ENCODE results near the gene NSD1.
A peak's percentile ranks its signal among the peaks of the same experiment; 100 is the strongest.

Gene NSD1

GRCh38 chr5:177133096-177133852, at the start of gene NSD1:
Gene NSD1, plus strand, starts transcription at chr5:177133773. Its CDS starts 1,331 bp downstream, at chr5:177135104.
- peak; percentile 95 for DNase-seq (ENCODE audit: low spot score)
- Mint-ChIP-seq H3K36me3 (ENCODE audit: low read depth) (peaks cover 31% of the 10 kb centered on the region), H3K4me3 (peak within 1 kb of the TSS; percentile 95), H3K4me1 (ENCODE audit: low read depth) (peaks cover 38% of the 10 kb centered on the region), H3K27me3 (ENCODE audit: low read depth) (no peaks in the 10 kb centered on the region), H3K9me3 (no peaks in the 10 kb centered on the region), H3K27ac (peak within 1 kb of the TSS; percentile 90)

GRCh38 chr5:177084175-177084574, 49.4 kb upstream of the NSD1 start:
- Mint-ChIP-seq H3K4me1 (ENCODE audit: low read depth) (peaks cover 6% of the 10 kb centered on the region), H3K36me3 (ENCODE audit: low read depth) (no peaks in the 10 kb centered on the region), H3K27me3 (ENCODE audit: low read depth) (peaks cover 33% of the 10 kb centered on the region), H3K9me3 (no peaks in the 10 kb centered on the region), H3K4me3 (no peak overlapping the region), H3K27ac (no peak overlapping the region)
- no peak for DNase-seq (ENCODE audit: low spot score)

- H3K27me3 Mint-ChIP-seq (ENCODE audit: low read depth), result peaks cover 36% of the 10 kb centered on the region
- H3K27ac Mint-ChIP-seq, result no peak overlapping the region
- H3K9me3 Mint-ChIP-seq, result no peaks in the 10 kb centered on the region
- H3K4me3 Mint-ChIP-seq, result peak overlapping the region; percentile 61
- DNase-seq (ENCODE audit: low spot score), result no peak
- peaks cover 6% of the 10 kb centered on the region for H3K4me1 Mint-ChIP-seq (ENCODE audit: low read depth)
- no peaks in the 10 kb centered on the region for H3K36me3 Mint-ChIP-seq (ENCODE audit: low read depth)
Observed at GRCh38 chr5:177085985-177086653, 47.5 kb upstream of the NSD1 start.

GRCh38 chr5:177086654-177087397, 46.7 kb upstream of the NSD1 start, which contains the start of gene FGFR4:
Gene FGFR4, plus strand, starts transcription at chr5:177086915. Its CDS starts 2,688 bp downstream, at chr5:177089603.
- Mint-ChIP-seq H3K36me3 (ENCODE audit: low read depth) (no peaks in the 10 kb centered on the region), H3K4me3 (peak within 1 kb of the TSS; percentile 61), H3K27ac (no peak within 1 kb of the TSS), H3K9me3 (no peaks in the 10 kb centered on the region), H3K27me3 (ENCODE audit: low read depth) (peaks cover 36% of the 10 kb centered on the region), H3K4me1 (ENCODE audit: low read depth) (peaks cover 6% of the 10 kb centered on the region)
- peak; percentile 59 for DNase-seq (ENCODE audit: low spot score)

GRCh38 chr5:177087398-177088005, 46.1 kb upstream of the NSD1 start:
- Mint-ChIP-seq H3K4me3 (no peak overlapping the region), H3K36me3 (ENCODE audit: low read depth) (no peaks in the 10 kb centered on the region), H3K27me3 (ENCODE audit: low read depth) (peaks cover 34% of the 10 kb centered on the region), H3K9me3 (no peaks in the 10 kb centered on the region), H3K27ac (no peak overlapping the region), H3K4me1 (ENCODE audit: low read depth) (peaks cover 6% of the 10 kb centered on the region)
- DNase-seq (ENCODE audit: low spot score), result no peak

GRCh38 chr5:177089127-177089526, 44.4 kb upstream of the NSD1 start:
- H3K27ac Mint-ChIP-seq, result no peak overlapping the region
- no peak overlapping the region for H3K4me3 Mint-ChIP-seq
- peaks cover 6% of the 10 kb centered on the region for H3K4me1 Mint-ChIP-seq (ENCODE audit: low read depth)
- no peaks in the 10 kb centered on the region for H3K36me3 Mint-ChIP-seq (ENCODE audit: low read depth)
- no peak for DNase-seq (ENCODE audit: low spot score)
- H3K27me3 Mint-ChIP-seq (ENCODE audit: low read depth), result peaks cover 25% of the 10 kb centered on the region
- no peaks in the 10 kb centered on the region for H3K9me3 Mint-ChIP-seq

GRCh38 chr5:177089825-177090641, 43.5 kb upstream of the NSD1 start:
- no peak for DNase-seq (ENCODE audit: low spot score)
- H3K4me3 Mint-ChIP-seq, result no peak overlapping the region
- H3K36me3 Mint-ChIP-seq (ENCODE audit: low read depth), result no peaks in the 10 kb centered on the region
- peaks cover 21% of the 10 kb centered on the region for H3K27me3 Mint-ChIP-seq (ENCODE audit: low read depth)
- peaks cover 6% of the 10 kb centered on the region for H3K4me1 Mint-ChIP-seq (ENCODE audit: low read depth)
- H3K9me3 Mint-ChIP-seq, result no peaks in the 10 kb centered on the region
- no peak overlapping the region for H3K27ac Mint-ChIP-seq

GRCh38 chr5:177090813-177091212, 42.8 kb upstream of the NSD1 start:
- Mint-ChIP-seq H3K4me3 (no peak overlapping the region), H3K4me1 (ENCODE audit: low read depth) (peaks cover 6% of the 10 kb centered on the region), H3K9me3 (no peaks in the 10 kb centered on the region), H3K27ac (no peak overlapping the region), H3K27me3 (ENCODE audit: low read depth) (peaks cover 19% of the 10 kb centered on the region), H3K36me3 (ENCODE audit: low read depth) (no peaks in the 10 kb centered on the region)
- no peak for DNase-seq (ENCODE audit: low spot score)

- Mint-ChIP-seq H3K36me3 (ENCODE audit: low read depth) (no peaks in the 10 kb centered on the region), H3K4me3 (no peak overlapping the region), H3K4me1 (ENCODE audit: low read depth) (peaks cover 2% of the 10 kb centered on the region), H3K27me3 (ENCODE audit: low read depth) (peaks cover 15% of the 10 kb centered on the region), H3K27ac (no peak overlapping the region), H3K9me3 (no peaks in the 10 kb centered on the region)
- DNase-seq (ENCODE audit: low spot score), result no peak
Observed at GRCh38 chr5:177091232-177091631, 42.3 kb upstream of the NSD1 start.

GRCh38 chr5:177092178-177093081, 41.1 kb upstream of the NSD1 start:
- H3K9me3 Mint-ChIP-seq, result no peaks in the 10 kb centered on the region
- no peak overlapping the region for H3K27ac Mint-ChIP-seq
- no peak for DNase-seq (ENCODE audit: low spot score)
- no peaks in the 10 kb centered on the region for H3K4me1 Mint-ChIP-seq (ENCODE audit: low read depth)
- H3K27me3 Mint-ChIP-seq (ENCODE audit: low read depth), result peaks cover 12% of the 10 kb centered on the region
- H3K36me3 Mint-ChIP-seq (ENCODE audit: low read depth), result no peaks in the 10 kb centered on the region
- no peak overlapping the region for H3K4me3 Mint-ChIP-seq

- Mint-ChIP-seq H3K27ac (no peak overlapping the region), H3K4me1 (ENCODE audit: low read depth) (no peaks in the 10 kb centered on the region), H3K4me3 (no peak overlapping the region), H3K36me3 (ENCODE audit: low read depth) (no peaks in the 10 kb centered on the region), H3K9me3 (no peaks in the 10 kb centered on the region), H3K27me3 (ENCODE audit: low read depth) (peaks cover 7% of the 10 kb centered on the region)
- no peak for DNase-seq (ENCODE audit: low spot score)
Observed at GRCh38 chr5:177093082-177093712, 40.4 kb upstream of the NSD1 start.

- Mint-ChIP-seq H3K4me1 (ENCODE audit: low read depth) (no peaks in the 10 kb centered on the region), H3K36me3 (ENCODE audit: low read depth) (no peaks in the 10 kb centered on the region), H3K9me3 (no peaks in the 10 kb centered on the region), H3K27ac (no peak overlapping the region), H3K4me3 (no peak overlapping the region), H3K27me3 (ENCODE audit: low read depth) (peaks cover 3% of the 10 kb centered on the region)
- no peak for DNase-seq (ENCODE audit: low spot score)
Observed at GRCh38 chr5:177093803-177094202, 39.8 kb upstream of the NSD1 start.

Data from T-helper 2 cell treated with Interferon-gamma antibody and Interleukin-4, amounts not matched to agents 5 μg/mL and 100 μg/mL, for 36 hours (primary cell).